ENCODE measurements around the gene CACNA1C.

GRCh38 chr12:2481346-2481745 lies 428.6 kb downstream of the CACNA1C start:
- no peak for TF ChIP-seq CTCF (IDR thresholded peaks at IDR 0.05)
- no peak for TF ChIP-seq EZH2 (IDR thresholded peaks at IDR 0.05; ENCODE audit: borderline replicate concordance, insufficient read depth, low read depth, low read length, poor library complexity, severe bottlenecking)

Data from B cell (primary cell).